Measurements from ENCODE around the gene FAM20A. TPM values are rescaled to one million over a fixed set of nuclear protein-coding genes. Genes with fewer than 3 reads are reported as not detected.

The FAM20A gene
- total and polyA plus RNA-seq, 7 donors: 0.46 to 10.0 (median 5.4) TPM

GRCh38 chr17:68605914-68606313, 4.7 kb upstream of the FAM20A start:
- WGBS, 2 donors: 40 to 62% methylated on average over 1 of the region's 1 CpG
- H3K27me3 ChIP-seq: peaks cover 0 to 12% (median 6%) of the 10 kb centered on the region in 3 donors
- H3K36me3 ChIP-seq: no peaks in the 10 kb centered on the region
- DNase-seq: no peak
- H3K9me3 ChIP-seq: peaks cover 0 to 11% (median 8%) of the 10 kb centered on the region in 4 donors
- no peak overlapping the region for H3K4me3 ChIP-seq
- intact Hi-C loops (cut with DNase I): no loop called here
- H3K4me1 ChIP-seq: peaks cover 0 to 5% (median 4%) of the 10 kb centered on the region in 4 donors
- TF ChIP-seq EP300 (IDR thresholded peaks at IDR 0.05) (no peak), POLR2A (IDR thresholded peaks at IDR 0.05) (no peak), POLR2AphosphoS5 (IDR thresholded peaks at IDR 0.05) (no peak)
- TF ChIP-seq, protein P1, sequence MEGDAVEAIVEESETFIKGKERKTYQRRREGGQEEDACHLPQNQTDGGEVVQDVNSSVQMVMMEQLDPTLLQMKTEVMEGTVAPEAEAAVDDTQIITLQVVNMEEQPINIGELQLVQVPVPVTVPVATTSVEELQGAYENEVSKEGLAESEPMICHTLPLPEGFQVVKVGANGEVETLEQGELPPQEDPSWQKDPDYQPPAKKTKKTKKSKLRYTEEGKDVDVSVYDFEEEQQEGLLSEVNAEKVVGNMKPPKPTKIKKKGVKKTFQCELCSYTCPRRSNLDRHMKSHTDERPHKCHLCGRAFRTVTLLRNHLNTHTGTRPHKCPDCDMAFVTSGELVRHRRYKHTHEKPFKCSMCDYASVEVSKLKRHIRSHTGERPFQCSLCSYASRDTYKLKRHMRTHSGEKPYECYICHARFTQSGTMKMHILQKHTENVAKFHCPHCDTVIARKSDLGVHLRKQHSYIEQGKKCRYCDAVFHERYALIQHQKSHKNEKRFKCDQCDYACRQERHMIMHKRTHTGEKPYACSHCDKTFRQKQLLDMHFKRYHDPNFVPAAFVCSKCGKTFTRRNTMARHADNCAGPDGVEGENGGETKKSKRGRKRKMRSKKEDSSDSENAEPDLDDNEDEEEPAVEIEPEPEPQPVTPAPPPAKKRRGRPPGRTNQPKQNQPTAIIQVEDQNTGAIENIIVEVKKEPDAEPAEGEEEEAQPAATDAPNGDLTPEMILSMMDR (IDR thresholded peaks at IDR 0.05): no peak
- H3K27ac ChIP-seq: no peak overlapping the region

DNA sequence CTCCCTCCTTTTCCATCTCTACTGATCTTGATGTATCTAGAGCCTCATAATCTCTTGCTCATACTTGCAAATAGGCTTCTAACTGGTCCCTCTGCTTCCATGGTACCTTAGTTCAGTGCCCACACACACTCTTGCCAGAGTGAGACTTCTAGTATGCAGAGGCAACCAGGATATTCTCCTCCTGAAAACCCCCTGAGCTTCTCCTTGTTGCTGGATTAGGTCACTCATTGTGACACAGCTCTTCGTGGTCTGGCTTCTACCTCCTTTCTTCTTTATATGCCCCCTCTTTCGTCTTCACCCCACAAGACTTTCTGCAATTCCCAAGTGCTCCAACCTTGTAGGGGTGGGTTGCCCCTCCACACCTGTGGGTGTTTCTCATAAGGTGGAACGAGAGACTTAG, 2.5 kb upstream of the FAM20A start:
- intact Hi-C loops (cut with DNase I): no loop called here
- TF ChIP-seq POLR2A (IDR thresholded peaks at IDR 0.05): no peak
- H3K27ac ChIP-seq: peak overlapping the region in 1 of 4 donors; percentile 19
- no peak overlapping the region for H3K4me3 ChIP-seq
- peaks cover 0 to 5% (median 2%) of the 10 kb centered on the region in 4 donors for H3K9me3 ChIP-seq
- DNase-seq: no peak
- H3K4me1 ChIP-seq: peaks cover 0 to 18% (median 16%) of the 10 kb centered on the region in 4 donors
- WGBS, 2 donors: 91 to 96% methylated on average over 3 of the region's 3 CpGs
- no peaks in the 10 kb centered on the region for H3K36me3 ChIP-seq
- H3K27me3 ChIP-seq: peaks cover 8 to 35% (median 25%) of the 10 kb centered on the region in 3 donors

DNA sequence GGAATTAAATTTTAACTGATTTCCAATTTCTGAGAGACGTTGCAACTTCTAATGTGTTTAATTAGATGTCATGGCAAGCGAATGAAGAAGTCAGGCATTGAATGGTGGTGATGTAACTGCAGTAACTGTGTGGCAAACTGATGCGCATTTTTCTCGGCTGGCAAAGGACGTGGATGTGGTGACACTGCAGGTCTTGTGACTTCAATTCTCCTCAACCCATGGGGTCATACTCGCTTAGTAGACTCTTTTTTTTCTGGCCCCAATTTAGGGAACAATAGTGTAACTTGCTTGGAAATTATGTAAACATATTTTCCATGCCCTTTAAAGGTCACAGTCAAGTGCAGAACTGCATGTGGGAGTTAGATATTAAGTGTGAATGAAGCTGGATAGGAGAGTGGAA, 1.9 kb upstream of the FAM20A start:
- Histone ChIP-seq H3K27ac (peak overlapping the region in 3 of 4 donors; percentile 40 to 73 (median 69)), H3K4me3 (no peak overlapping the region), H3K9me3 (peaks cover 0 to 2% (median under 1%) of the 10 kb centered on the region in 4 donors), H3K4me1 (peaks cover 0 to 18% (median 16%) of the 10 kb centered on the region in 4 donors), H3K27me3 (peaks cover 8 to 41% (median 25%) of the 10 kb centered on the region in 3 donors), H3K36me3 (no peaks in the 10 kb centered on the region)
- intact Hi-C loops (cut with DNase I): no loop called here
- no peak for DNase-seq
- TF ChIP-seq POLR2AphosphoS5 (IDR thresholded peaks at IDR 0.05): peak in 2 of 4 donors; percentile 42 to 54
- TF ChIP-seq, protein P1 (IDR thresholded peaks at IDR 0.05): no peak
- no peak for TF ChIP-seq POLR2A (IDR thresholded peaks at IDR 0.05)
- peak in 2 of 4 donors; percentile 7 to 46 for TF ChIP-seq EP300 (IDR thresholded peaks at IDR 0.05)
- WGBS, 2 donors: 70 to 72% methylated on average over 6 of the region's 6 CpGs

DNA sequence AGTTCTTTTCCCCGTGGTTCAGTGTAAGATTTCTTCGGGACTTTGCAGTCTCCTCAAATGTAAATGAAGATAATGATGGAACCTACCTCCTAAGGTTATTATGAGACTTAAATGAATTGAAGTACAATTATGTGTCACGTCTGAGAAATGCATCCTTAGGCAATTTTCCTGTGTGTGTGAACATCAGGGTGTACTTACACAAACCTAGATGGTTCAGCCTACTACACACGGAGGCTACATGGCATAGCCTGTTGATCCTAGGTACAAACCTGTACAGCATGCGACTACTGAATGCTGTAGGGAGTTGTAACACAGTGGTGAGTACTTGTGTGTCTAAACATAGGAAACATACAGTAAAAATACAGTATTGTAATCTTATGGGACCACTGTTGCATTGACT, 1.1 kb upstream of the FAM20A start:
- Histone ChIP-seq H3K4me1 (peaks cover 0 to 18% (median 16%) of the 10 kb centered on the region in 4 donors), H3K27me3 (peaks cover 8 to 46% (median 25%) of the 10 kb centered on the region in 3 donors), H3K4me3 (no peak overlapping the region), H3K9me3 (peaks cover 0 to 2% (median 0%) of the 10 kb centered on the region in 4 donors), H3K36me3 (no peaks in the 10 kb centered on the region), H3K27ac (peak overlapping the region in 3 of 4 donors; percentile 40 to 73 (median 69))
- TF ChIP-seq POLR2A (IDR thresholded peaks at IDR 0.05) (no peak), EP300 (IDR thresholded peaks at IDR 0.05) (no peak), POLR2AphosphoS5 (IDR thresholded peaks at IDR 0.05) (no peak)
- TF ChIP-seq, protein P1 (IDR thresholded peaks at IDR 0.05): no peak
- DNase-seq: no peak
- intact Hi-C loops (cut with DNase I): no loop called here
- WGBS, 2 donors: 52 to 76% methylated on average over 5 of the region's 5 CpGs

GRCh38 chr17:68601565-68602288, 560 bp upstream of the FAM20A start:
- intact Hi-C loops (cut with DNase I): no loop called here
- H3K4me1 ChIP-seq: peaks cover 0 to 18% (median 16%) of the 10 kb centered on the region in 4 donors
- TF ChIP-seq, protein P1 (IDR thresholded peaks at IDR 0.05): no peak
- TF ChIP-seq POLR2A (IDR thresholded peaks at IDR 0.05): no peak
- TF ChIP-seq EP300 (IDR thresholded peaks at IDR 0.05): no peak
- TF ChIP-seq POLR2AphosphoS5 (IDR thresholded peaks at IDR 0.05): no peak
- peak overlapping the region; percentile 61 to 73 (median 66) for H3K27ac ChIP-seq
- no peaks in the 10 kb centered on the region for H3K9me3 ChIP-seq
- H3K4me3 ChIP-seq: peak overlapping the region in 3 of 4 donors; percentile 46 to 56 (median 55)
- DNase-seq: no peak
- 28 to 38% methylated on average over 6 of the region's 6 CpGs for WGBS, 2 donors
- peaks cover 8 to 46% (median 25%) of the 10 kb centered on the region in 3 donors for H3K27me3 ChIP-seq
- no peaks in the 10 kb centered on the region for H3K36me3 ChIP-seq

Data from sigmoid colon (tissue), 7 donors.